H9 (cell line): ENCODE results near the gene UBE2G1. TPM values are rescaled to one million over a fixed set of nuclear protein-coding genes. Genes with fewer than 3 reads are reported as not detected.

ENCODE experiments used
- DNase-seq: peaks from one replicate; pipeline ENCODE4 v3.0.0-alpha.2; 2017
- H2AFZ ChIP-seq: one replicate; pipeline ENCODE4 v1.6.1; 2013; ENCODE audit warnings: mild to moderate bottlenecking, low read length, control low read depth, moderate library complexity
- H2AK5ac ChIP-seq: 2 replicates; pipeline ENCODE4 v1.6.1; 2013; ENCODE audit warnings: low read length, control low read depth, mixed read lengths; ENCODE audit not compliant: insufficient read length
- H2BK120ac ChIP-seq: one replicate; pipeline ENCODE4 v1.6.1; 2013; ENCODE audit warnings: low read depth, mild to moderate bottlenecking, low read length, control low read depth, inconsistent platforms; ENCODE audit not compliant: poor library complexity, severe bottlenecking
- H2BK12ac ChIP-seq: 2 replicates; pipeline ENCODE4 v1.6.1; 2013; ENCODE audit warnings: low read length, control low read depth, mixed read lengths, low read depth; ENCODE audit not compliant: insufficient read length
- H2BK15ac ChIP-seq: 2 replicates; pipeline ENCODE4 v1.6.1; 2013; ENCODE audit warnings: low read depth, low read length, control low read depth
- H2BK20ac ChIP-seq: one replicate; pipeline ENCODE4 v1.6.1; 2013; ENCODE audit warnings: low read depth, mild to moderate bottlenecking, low read length, control low read depth, inconsistent platforms; ENCODE audit not compliant: poor library complexity, severe bottlenecking
- H2BK5ac ChIP-seq: 2 replicates; pipeline ENCODE4 v1.6.1; 2013; ENCODE audit warnings: low read length, control low read depth, mixed read lengths; ENCODE audit not compliant: insufficient read length
- H3K14ac ChIP-seq: 2 replicates; pipeline ENCODE4 v1.6.1; 2013; ENCODE audit warnings: low read length, control low read depth; ENCODE audit not compliant: insufficient read depth
- H3K18ac ChIP-seq: 2 replicates; pipeline ENCODE4 v1.6.1; 2013; ENCODE audit warnings: low read depth, mild to moderate bottlenecking, mixed read lengths, low read length, control low read depth; ENCODE audit not compliant: insufficient read length
- H3K23ac ChIP-seq: 2 replicates; pipeline ENCODE4 v1.6.1; 2013; ENCODE audit warnings: low read length, control low read depth, mixed read lengths, low read depth; ENCODE audit not compliant: insufficient read length
- H3K23me2 ChIP-seq: 2 replicates; pipeline ENCODE4 v1.6.1; 2013; ENCODE audit warnings: low read depth, mild to moderate bottlenecking, mixed read lengths, low read length, control low read depth; ENCODE audit not compliant: insufficient read length, poor library complexity, severe bottlenecking
- H3K27ac ChIP-seq: 2 replicates; pipeline ENCODE4 v1.5.1; 2013; ENCODE audit warnings: low read length, control low read depth, mixed read lengths, low read depth; ENCODE audit not compliant: insufficient read length
- H3K27me3 ChIP-seq: 2 replicates; pipeline ENCODE4 v1.6.1; 2013; ENCODE audit warnings: low read length, control low read depth, inconsistent platforms; ENCODE audit not compliant: insufficient read depth
- H3K4ac ChIP-seq: 2 replicates; pipeline ENCODE4 v1.6.1; 2013; ENCODE audit warnings: low read depth, mild to moderate bottlenecking, control low read depth, inconsistent platforms, low read length, moderate library complexity
- H3K4me1 ChIP-seq: 2 replicates; pipeline ENCODE4 v1.6.1; 2013; ENCODE audit warnings: low read length, control low read depth, inconsistent platforms; ENCODE audit not compliant: insufficient read depth
- H3K4me2 ChIP-seq: 2 replicates; pipeline ENCODE4 v1.6.1; 2013; ENCODE audit warnings: low read length, control low read depth, mixed read lengths; ENCODE audit not compliant: insufficient read length, insufficient read depth
- H3K56ac ChIP-seq: 2 replicates; pipeline ENCODE4 v1.6.1; 2013; ENCODE audit warnings: low read depth, mild to moderate bottlenecking, mixed read lengths, low read length, control low read depth; ENCODE audit not compliant: insufficient read length
- H3K79me1 ChIP-seq: 2 replicates; pipeline ENCODE4 v1.6.1; 2013; ENCODE audit warnings: low read depth, mild to moderate bottlenecking, moderate library complexity, low read length, control low read depth, inconsistent platforms; ENCODE audit not compliant: insufficient read depth, poor library complexity, severe bottlenecking
- H3K79me2 ChIP-seq: 2 replicates; pipeline ENCODE4 v1.6.1; 2013; ENCODE audit warnings: low read length, control low read depth, inconsistent platforms; ENCODE audit not compliant: insufficient read depth
- H3K9ac ChIP-seq: 2 replicates; pipeline ENCODE4 v1.6.1; 2013; ENCODE audit warnings: low read length, control low read depth, mixed read lengths; ENCODE audit not compliant: insufficient read length; ENCODE audit errors: extremely low read depth
- H3K9me3 ChIP-seq: one replicate; pipeline ENCODE4 v1.6.1; 2013; ENCODE audit warnings: low read depth, low read length, inconsistent platforms; ENCODE audit not compliant: control insufficient read depth
- H3T11ph ChIP-seq: one replicate; pipeline ENCODE4 v1.6.1; 2013; ENCODE audit warnings: mild to moderate bottlenecking, low read length, control low read depth, inconsistent platforms
- H4K20me1 ChIP-seq: one replicate; pipeline ENCODE4 v1.6.1; 2013; ENCODE audit not compliant: control insufficient read depth, insufficient read length, insufficient read depth
- H4K5ac ChIP-seq: 2 replicates; pipeline ENCODE4 v1.6.1; 2013; ENCODE audit warnings: low read depth, mild to moderate bottlenecking, mixed read lengths, low read length, control low read depth; ENCODE audit not compliant: insufficient read length
- H4K8ac ChIP-seq: replicated peaks from 2 replicates; pipeline ENCODE4 v1.6.1; 2013; ENCODE audit warnings: low read length, control low read depth, mixed read lengths, low read depth; ENCODE audit not compliant: insufficient read length
- H4K91ac ChIP-seq: 2 replicates; pipeline ENCODE4 v1.6.1; 2013; ENCODE audit warnings: low read depth, mild to moderate bottlenecking, moderate library complexity, mixed read lengths, low read length, control low read depth; ENCODE audit not compliant: insufficient read length
- H3K27ac Mint-ChIP-seq, 3 experiments: 2 replicates in 2 of 3; 3 replicates in 1 of 3; pipeline ENCODE4 v1.8.0; 2020 to 2021; ENCODE audit warnings: mixed read lengths in 3 of 3, mild to moderate bottlenecking in 1 of 3, moderate library complexity in 1 of 3
- H3K27me3 Mint-ChIP-seq: 2 replicates; pipeline ENCODE4 v1.8.0; 2021; ENCODE audit warnings: low read depth, mild to moderate bottlenecking, moderate library complexity, mixed read lengths
- H3K36me3 Mint-ChIP-seq, 3 experiments: 2 replicates in 2 of 3; 3 replicates in 1 of 3; pipeline ENCODE4 v1.8.0; 2020 to 2021; ENCODE audit warnings: low read depth in 3 of 3, mixed read lengths in 3 of 3; ENCODE audit not compliant: insufficient read depth in 1 of 3
- H3K4me1 Mint-ChIP-seq, 2 experiments: 2 replicates each; pipeline ENCODE4 v1.8.0; 2020; ENCODE audit warnings: mixed read lengths in 2 of 2
- H3K4me3 Mint-ChIP-seq, 2 experiments: 2 replicates in 1 of 2; 3 replicates in 1 of 2; pipeline ENCODE4 v1.8.0; 2020 to 2021; ENCODE audit warnings: mild to moderate bottlenecking in 2 of 2, mixed read lengths in 2 of 2, moderate library complexity in 1 of 2
- H3K9me3 Mint-ChIP-seq, 2 experiments: 2 replicates in 1 of 2; 3 replicates in 1 of 2; pipeline ENCODE4 v1.8.0; 2020; ENCODE audit warnings: mild to moderate bottlenecking in 2 of 2, mixed read lengths in 2 of 2, moderate library complexity in 1 of 2
- WGBS: extraction: QIAGEN DNeasy Blood & Tissue Kit; methylation state at CpG from one replicate; pipeline ENCODE4 v1.1.7; 2013; ENCODE audit warnings: missing lambda C conversion rate, low lambda C conversion rate, mixed read lengths; ENCODE audit not compliant: insufficient read length; ENCODE audit errors: extremely low coverage; 5-methylcytosine and 5-hydroxymethylcytosine counted together
- total RNA-seq: library from RNA; stranded (reverse); gene quantifications from 2 replicates; pipeline ENCODE4 v1.2.1, GENCODE V29; 2021
- TF ChIP-seq, protein P1 (sequence below): fragments of 200-600 bp; sonication (generic); conservative IDR thresholded peaks from 3 replicates; pipeline ENCODE4 v1.8.0; 2021; ENCODE audit warnings: antibody characterized with exemption, mild to moderate bottlenecking

The UBE2G1 gene
- total RNA-seq, 1 experiment from 2014 or later: 188 TPM

- no peak overlapping the region for H3K4me3 Mint-ChIP-seq
- H3K27ac Mint-ChIP-seq: peak overlapping the region in 2 of 3 experiments; percentile 60 to 91; a peak in 4 of 7 replicates
- Histone ChIP-seq H3K23ac (no peak overlapping the region), H4K91ac (no peak overlapping the region), H3K27ac (no peak overlapping the region), H3K9me3 (no peaks in the 10 kb centered on the region), H3K56ac (no peak overlapping the region), H3K4ac (no peak overlapping the region), H3K9ac (no peak overlapping the region), H3T11ph (no peak overlapping the region), H2AFZ (no peak overlapping the region), H3K79me1 (peaks cover 6% of the 10 kb centered on the region), H3K4me2 (no peak overlapping the region), H2BK120ac (no peak overlapping the region), H3K18ac (no peak overlapping the region), H4K5ac (no peak overlapping the region), H2AK5ac (no peak overlapping the region), H2BK15ac (no peak overlapping the region), H2BK5ac (no peak overlapping the region), H3K14ac (no peak overlapping the region), H3K23me2 (no peaks in the 10 kb centered on the region), H4K20me1 (no peaks in the 10 kb centered on the region), H2BK12ac (no peak overlapping the region), H2BK20ac (no peak overlapping the region), H3K4me1 (peaks cover 2% of the 10 kb centered on the region; the same call in 1 of the 2 replicates), H3K27me3 (no peaks in the 10 kb centered on the region), H4K8ac (no peak overlapping the region), H3K79me2 (peaks cover 45% of the 10 kb centered on the region; the same call in 1 of the 2 replicates)
- peaks cover 4 to 25% (median 8%) of the 10 kb centered on the region in 3 experiments for H3K36me3 Mint-ChIP-seq
- no CpG with 5 or more reads among the region's 10 CpGs for WGBS
- TF ChIP-seq, protein P1, sequence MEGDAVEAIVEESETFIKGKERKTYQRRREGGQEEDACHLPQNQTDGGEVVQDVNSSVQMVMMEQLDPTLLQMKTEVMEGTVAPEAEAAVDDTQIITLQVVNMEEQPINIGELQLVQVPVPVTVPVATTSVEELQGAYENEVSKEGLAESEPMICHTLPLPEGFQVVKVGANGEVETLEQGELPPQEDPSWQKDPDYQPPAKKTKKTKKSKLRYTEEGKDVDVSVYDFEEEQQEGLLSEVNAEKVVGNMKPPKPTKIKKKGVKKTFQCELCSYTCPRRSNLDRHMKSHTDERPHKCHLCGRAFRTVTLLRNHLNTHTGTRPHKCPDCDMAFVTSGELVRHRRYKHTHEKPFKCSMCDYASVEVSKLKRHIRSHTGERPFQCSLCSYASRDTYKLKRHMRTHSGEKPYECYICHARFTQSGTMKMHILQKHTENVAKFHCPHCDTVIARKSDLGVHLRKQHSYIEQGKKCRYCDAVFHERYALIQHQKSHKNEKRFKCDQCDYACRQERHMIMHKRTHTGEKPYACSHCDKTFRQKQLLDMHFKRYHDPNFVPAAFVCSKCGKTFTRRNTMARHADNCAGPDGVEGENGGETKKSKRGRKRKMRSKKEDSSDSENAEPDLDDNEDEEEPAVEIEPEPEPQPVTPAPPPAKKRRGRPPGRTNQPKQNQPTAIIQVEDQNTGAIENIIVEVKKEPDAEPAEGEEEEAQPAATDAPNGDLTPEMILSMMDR: no peak
- no peak for DNase-seq
- H3K27me3 Mint-ChIP-seq: no peaks in the 10 kb centered on the region
- peaks cover under 1 to 3% of the 10 kb centered on the region in 2 experiments; a peak in 4 of 5 replicates for H3K9me3 Mint-ChIP-seq
- peaks cover 46 to 48% of the 10 kb centered on the region in 2 experiments for H3K4me1 Mint-ChIP-seq
These were observed 49.8 kb downstream of the UBE2G1 start for GRCh38 chr17:4316648-4317047.
